Esophagus muscularis mucosa (tissue), 4 donors: ENCODE measurements around the gene SETBP1.

Source experiments
- EP300 ChIP-seq: sonication (generic); formaldehyde crosslinking; IDR thresholded peaks from one replicate; pipeline ENCODE4 v1.6.1; 2017; ENCODE audit warnings: antibody characterized with exemption
- POLR2A ChIP-seq: fragments of 450-650 bp; IDR thresholded peaks from one replicate; pipeline ENCODE4 v1.6.1; 2017; ENCODE audit warnings: antibody characterized with exemption, moderate library complexity, mild to moderate bottlenecking, low read depth
- POLR2AphosphoS5 ChIP-seq, 2 donors: sonication (generic); formaldehyde crosslinking; IDR thresholded peaks; one replicate each; pipeline ENCODE4 v1.6.1; 2017; ENCODE audit warnings: antibody characterized with exemption in 2 of 2
- TF ChIP-seq, protein P1 (sequence below), 3 experiments: fragments of 200-600 bp in 2 of 3; fragments of 450-650 bp in 1 of 3; sonication (generic) in 2 of 3; IDR thresholded peaks; one replicate each; pipeline ENCODE4 v1.5.1; 2017 to 2019; ENCODE audit warnings: antibody characterized with exemption in 3 of 3, mild to moderate bottlenecking in 2 of 3, moderate library complexity in 1 of 3

DNA sequence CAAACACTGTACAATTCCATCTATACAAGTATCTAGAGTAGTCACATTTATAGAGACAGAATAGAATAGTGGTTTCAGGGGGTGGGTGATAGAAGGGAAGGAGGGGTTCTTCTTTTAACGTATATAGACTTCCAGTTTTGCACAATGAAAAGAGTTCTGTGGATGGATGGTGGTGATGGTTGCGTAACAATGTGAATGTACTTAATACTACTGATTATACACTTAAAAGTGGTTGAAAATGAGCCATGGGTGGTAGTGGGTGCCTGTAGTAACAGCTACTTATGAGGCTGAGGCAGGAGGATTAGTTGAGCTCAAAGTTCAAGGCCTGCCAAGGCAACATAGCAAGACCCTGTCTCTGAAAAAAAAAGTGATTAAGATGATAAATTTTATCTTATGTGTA lies 85.8 kb downstream of the SETBP1 start:
- TF ChIP-seq EP300 (no peak), POLR2AphosphoS5 (IDR thresholded peaks at IDR 0.05) (no peak), POLR2A (no peak)
- TF ChIP-seq, protein P1, sequence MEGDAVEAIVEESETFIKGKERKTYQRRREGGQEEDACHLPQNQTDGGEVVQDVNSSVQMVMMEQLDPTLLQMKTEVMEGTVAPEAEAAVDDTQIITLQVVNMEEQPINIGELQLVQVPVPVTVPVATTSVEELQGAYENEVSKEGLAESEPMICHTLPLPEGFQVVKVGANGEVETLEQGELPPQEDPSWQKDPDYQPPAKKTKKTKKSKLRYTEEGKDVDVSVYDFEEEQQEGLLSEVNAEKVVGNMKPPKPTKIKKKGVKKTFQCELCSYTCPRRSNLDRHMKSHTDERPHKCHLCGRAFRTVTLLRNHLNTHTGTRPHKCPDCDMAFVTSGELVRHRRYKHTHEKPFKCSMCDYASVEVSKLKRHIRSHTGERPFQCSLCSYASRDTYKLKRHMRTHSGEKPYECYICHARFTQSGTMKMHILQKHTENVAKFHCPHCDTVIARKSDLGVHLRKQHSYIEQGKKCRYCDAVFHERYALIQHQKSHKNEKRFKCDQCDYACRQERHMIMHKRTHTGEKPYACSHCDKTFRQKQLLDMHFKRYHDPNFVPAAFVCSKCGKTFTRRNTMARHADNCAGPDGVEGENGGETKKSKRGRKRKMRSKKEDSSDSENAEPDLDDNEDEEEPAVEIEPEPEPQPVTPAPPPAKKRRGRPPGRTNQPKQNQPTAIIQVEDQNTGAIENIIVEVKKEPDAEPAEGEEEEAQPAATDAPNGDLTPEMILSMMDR (IDR thresholded peaks at IDR 0.05), result no peak
